Activated T-cell treated with anti-CD3 and anti-CD28 coated beads, Interleukin-2, amount 50 U/mL, for 4 hours (primary cell): Measurements from ENCODE around the gene LRRC28. TPM values are rescaled to one million over a fixed set of nuclear protein-coding genes. Genes with fewer than 3 reads are reported as not detected.
A peak's percentile ranks its signal among the peaks of the same experiment; 100 is the strongest.

Experiments used
- ATAC-seq, 2 donors: fragments of 200-7000 bp; cut with Tn5 transposase; one replicate each; pipeline ENCODE4 v1.10.0; 2021
- DNase-seq: peaks from one replicate; pipeline ENCODE4 v3.0.0-alpha.2; 2020
- H3K27me3 Mint-ChIP-seq: one replicate; pipeline ENCODE4 v1.8.0; 2021; ENCODE audit warnings: low read depth, mixed read lengths
- H3K36me3 Mint-ChIP-seq: one replicate; pipeline ENCODE4 v1.8.0; 2022; ENCODE audit warnings: mixed read lengths; ENCODE audit not compliant: insufficient read depth
- H3K4me1 Mint-ChIP-seq: one replicate; pipeline ENCODE4 v1.8.0; 2021; ENCODE audit warnings: low read depth, mixed read lengths
- H3K4me3 Mint-ChIP-seq: one replicate; pipeline ENCODE4 v1.8.0; 2021; ENCODE audit warnings: mild to moderate bottlenecking, moderate library complexity, mixed read lengths
- H3K9me3 Mint-ChIP-seq: one replicate; pipeline ENCODE4 v1.8.0; 2021; ENCODE audit warnings: mixed read lengths
- total RNA-seq, 3 donors: library from RNA; stranded (reverse); gene quantifications; one replicate each; pipeline ENCODE4 v1.2.1, GENCODE V29; 2021

Gene LRRC28
- total RNA-seq, 3 donors from 2014 or later: 8.6 to 11.3 (median 9.4) TPM

DNA sequence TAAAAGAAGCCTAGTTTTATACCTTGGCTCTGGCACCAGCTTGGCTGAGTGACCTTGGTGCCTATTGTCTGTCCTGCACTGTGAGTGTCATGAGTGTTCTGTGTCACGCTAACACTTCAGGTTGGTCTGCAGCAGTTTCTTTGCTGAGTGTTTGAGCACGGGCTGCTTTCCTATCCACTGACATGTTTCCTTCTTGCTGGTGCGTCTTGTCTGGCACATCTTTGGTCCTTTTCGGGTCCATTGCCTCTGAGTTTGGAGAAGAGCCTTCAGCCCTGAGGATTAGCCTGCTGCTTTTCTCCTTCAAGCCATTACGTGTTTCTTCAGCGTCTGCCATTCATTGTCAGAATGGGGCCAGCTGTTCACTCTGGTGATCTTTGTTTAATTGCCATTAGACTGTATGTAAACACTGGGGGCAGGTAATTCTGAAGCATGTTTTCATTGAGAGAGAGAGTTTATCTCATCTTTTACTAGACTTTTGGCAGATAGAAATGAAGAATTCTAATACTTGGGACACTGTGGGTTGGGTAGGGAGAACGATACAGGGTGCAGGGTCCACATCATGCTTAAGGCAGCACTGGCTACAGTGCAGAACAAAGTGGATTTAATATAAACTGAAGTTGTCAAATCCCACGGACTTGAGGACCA, 55.5 kb downstream of the LRRC28 start:
- no peak for DNase-seq
- ATAC-seq: no peak
- H3K9me3 Mint-ChIP-seq: no peaks in the 10 kb centered on the region
- no peaks in the 10 kb centered on the region for H3K4me1 Mint-ChIP-seq
- no peak overlapping the region for H3K4me3 Mint-ChIP-seq
- H3K27me3 Mint-ChIP-seq: no peaks in the 10 kb centered on the region
- H3K36me3 Mint-ChIP-seq: peaks cover 11% of the 10 kb centered on the region

DNA sequence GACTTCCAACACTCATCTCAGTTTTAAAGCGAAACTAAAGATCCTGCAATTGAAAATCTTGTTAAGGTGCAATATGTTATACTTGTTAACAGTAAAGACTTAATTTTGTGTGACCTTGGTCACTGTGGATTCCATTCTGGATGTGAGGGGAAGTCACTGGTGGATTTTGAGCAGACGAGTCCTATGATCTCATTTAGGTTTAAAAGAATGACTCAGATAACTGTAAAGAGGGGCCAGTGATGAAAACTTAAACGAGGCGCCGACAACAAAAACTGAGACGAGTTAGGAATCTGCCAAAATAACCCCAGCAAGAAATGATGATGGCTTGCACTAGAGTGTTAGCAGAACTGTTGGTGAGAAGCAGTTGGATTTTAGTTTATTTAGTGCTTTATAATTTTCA, 56.5 kb downstream of the LRRC28 start:
- no peak for DNase-seq
- peaks cover 8% of the 10 kb centered on the region for H3K9me3 Mint-ChIP-seq
- no peak for ATAC-seq
- peaks cover 15% of the 10 kb centered on the region for H3K36me3 Mint-ChIP-seq
- no peaks in the 10 kb centered on the region for H3K27me3 Mint-ChIP-seq
- no peaks in the 10 kb centered on the region for H3K4me1 Mint-ChIP-seq
- H3K4me3 Mint-ChIP-seq: no peak overlapping the region

DNA sequence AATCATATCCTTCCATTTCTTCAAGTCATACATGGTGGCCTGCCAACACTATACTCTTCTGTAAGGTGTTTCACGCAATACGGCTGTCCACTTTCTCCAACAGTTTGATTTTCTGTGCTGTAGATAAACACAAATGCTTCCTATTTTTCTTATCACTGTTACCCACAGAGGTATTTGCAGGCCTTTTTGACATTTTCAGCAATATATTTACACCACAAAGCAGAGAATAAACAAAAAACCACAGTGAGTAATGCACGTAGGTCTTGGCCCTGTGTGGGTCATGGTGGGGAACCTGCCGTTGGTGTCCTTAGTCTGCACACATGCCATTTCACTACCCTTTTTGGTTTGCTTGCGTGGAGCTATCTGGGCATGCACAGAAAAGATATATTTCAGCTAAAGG, 59.5 kb downstream of the LRRC28 start:
- Mint-ChIP-seq H3K4me3 (no peak overlapping the region), H3K9me3 (peaks cover 13% of the 10 kb centered on the region), H3K27me3 (no peaks in the 10 kb centered on the region), H3K4me1 (no peaks in the 10 kb centered on the region), H3K36me3 (peaks cover 21% of the 10 kb centered on the region)
- ATAC-seq: no peak
- DNase-seq: no peak

DNA sequence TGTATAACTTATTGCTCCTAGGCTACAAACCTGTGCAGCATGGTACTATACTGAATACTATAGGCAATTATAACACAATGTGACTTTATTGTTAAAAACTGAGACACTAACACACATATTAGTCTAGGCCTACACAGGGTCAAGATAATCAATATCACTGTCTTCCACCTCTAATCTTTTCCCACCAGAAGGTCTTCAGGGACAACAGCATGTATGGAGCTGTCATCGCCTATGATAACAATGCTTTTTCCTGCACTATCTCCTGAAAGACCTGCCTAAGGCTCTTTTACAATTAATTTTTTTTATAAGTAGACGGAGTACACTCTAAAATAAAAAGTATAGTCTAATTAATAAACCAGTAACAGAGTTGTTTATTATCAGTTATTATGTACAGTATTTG, 60.9 kb downstream of the LRRC28 start:
- no peaks in the 10 kb centered on the region for H3K4me1 Mint-ChIP-seq
- no peak overlapping the region for H3K4me3 Mint-ChIP-seq
- H3K27me3 Mint-ChIP-seq: no peaks in the 10 kb centered on the region
- DNase-seq: no peak
- no peak for ATAC-seq
- H3K36me3 Mint-ChIP-seq: peaks cover 22% of the 10 kb centered on the region
- peaks cover 13% of the 10 kb centered on the region for H3K9me3 Mint-ChIP-seq

DNA sequence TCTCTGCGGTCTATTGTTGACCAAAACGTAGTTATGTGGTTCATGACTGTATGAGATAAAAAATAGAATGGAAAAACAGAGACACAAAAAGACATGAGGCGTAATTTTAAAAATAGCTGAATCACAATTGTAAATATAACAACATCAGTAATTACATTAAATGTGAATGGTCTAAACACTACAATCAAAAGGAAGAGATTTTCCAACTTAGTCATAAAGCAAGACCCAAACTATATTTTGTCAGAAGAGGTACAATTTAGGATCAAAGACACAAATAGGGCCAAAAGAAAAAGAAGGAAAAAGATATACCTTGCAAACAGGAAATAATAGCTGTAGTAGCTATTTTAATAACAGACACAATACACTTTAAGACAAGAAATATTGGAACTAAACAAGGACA, 61.5 kb downstream of the LRRC28 start:
- Mint-ChIP-seq H3K36me3 (peaks cover 22% of the 10 kb centered on the region), H3K9me3 (peaks cover 13% of the 10 kb centered on the region), H3K4me1 (no peaks in the 10 kb centered on the region), H3K4me3 (no peak overlapping the region), H3K27me3 (no peaks in the 10 kb centered on the region)
- ATAC-seq: no peak
- DNase-seq: no peak

DNA sequence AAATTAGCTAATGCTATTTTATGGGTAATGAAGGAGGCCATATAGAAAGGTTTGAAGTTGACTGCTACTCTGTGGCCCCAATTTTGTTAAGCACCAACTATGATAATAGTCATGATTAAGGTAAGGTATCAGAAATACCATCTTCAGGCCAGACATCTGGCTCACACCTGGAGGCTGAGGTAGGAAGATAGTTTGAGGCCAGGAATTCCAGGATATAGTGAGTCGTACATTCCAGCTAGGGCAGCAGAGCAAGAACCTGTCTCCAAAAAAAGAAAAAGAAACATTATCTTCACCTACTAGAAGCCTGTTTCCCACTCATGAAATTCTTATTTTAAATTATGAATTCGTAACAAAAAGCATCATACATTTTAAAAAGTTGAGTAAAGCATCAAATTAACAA, 64.4 kb downstream of the LRRC28 start:
- no peak overlapping the region for H3K4me3 Mint-ChIP-seq
- H3K36me3 Mint-ChIP-seq: peaks cover 13% of the 10 kb centered on the region
- no peaks in the 10 kb centered on the region for H3K27me3 Mint-ChIP-seq
- no peak for DNase-seq
- H3K9me3 Mint-ChIP-seq: peaks cover 13% of the 10 kb centered on the region
- ATAC-seq: no peak
- no peaks in the 10 kb centered on the region for H3K4me1 Mint-ChIP-seq

DNA sequence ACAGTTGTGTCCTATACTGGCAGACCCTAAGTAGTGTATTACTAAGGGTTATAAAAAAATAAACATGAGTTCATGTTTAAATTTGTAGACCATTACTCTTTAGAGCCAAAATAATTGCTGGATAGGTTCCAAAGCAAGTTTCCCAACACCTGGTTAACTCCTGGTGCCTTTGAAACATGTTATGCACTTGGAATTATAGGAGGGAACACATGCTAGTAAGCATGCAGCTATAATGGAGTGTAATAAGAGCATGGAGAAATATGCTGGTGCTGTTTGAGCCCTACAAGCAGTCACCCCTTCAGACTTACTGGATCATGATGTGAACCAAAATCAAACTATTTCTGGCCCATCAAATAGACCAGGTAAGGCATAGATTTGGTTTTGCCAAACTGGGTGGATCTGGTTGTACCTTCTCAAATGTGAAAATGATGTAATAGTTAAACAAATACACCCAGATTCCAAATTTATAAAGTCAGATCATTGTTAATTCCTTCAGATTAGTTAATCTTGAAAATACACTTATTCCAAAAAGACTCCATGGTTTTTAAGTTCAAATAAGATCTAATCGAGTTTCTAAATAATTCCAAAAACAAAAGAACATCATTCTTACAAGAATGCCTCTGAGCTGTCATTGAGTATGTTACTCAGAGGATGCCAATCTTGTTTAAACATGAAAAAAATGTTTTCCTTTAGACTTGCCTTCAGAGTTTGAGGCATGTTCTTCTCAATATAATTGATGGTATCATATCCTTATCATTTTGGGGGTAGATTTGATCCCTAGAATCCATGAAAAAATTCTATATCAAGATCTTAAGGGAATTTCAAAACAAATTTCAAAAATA, 69.3 kb downstream of the LRRC28 start:
- no peaks in the 10 kb centered on the region for H3K9me3 Mint-ChIP-seq
- ATAC-seq: no peak
- H3K4me3 Mint-ChIP-seq: no peak overlapping the region
- peaks cover 2% of the 10 kb centered on the region for H3K36me3 Mint-ChIP-seq
- no peaks in the 10 kb centered on the region for H3K27me3 Mint-ChIP-seq
- peaks cover 10% of the 10 kb centered on the region for H3K4me1 Mint-ChIP-seq
- no peak for DNase-seq

DNA sequence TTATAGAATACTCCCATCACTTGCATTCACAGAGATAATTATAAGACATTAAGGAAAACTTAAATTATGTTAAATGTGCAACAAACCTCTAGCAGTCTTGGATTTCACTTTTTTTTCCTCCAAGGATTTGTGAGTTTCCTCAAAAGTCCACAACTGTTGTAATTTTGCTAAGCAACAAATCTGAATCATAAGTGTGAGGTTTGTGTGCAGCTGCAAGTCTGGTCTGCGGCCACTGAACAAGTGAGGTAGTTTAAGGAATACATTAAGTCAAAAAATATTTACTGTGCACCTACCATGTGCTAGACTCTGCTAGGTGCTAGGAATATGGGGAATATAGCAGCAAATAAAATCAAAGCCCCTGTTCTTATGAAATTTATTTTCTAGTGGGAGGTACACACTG, 70.2 kb downstream of the LRRC28 start:
- Mint-ChIP-seq H3K27me3 (no peaks in the 10 kb centered on the region), H3K4me3 (no peak overlapping the region), H3K9me3 (no peaks in the 10 kb centered on the region), H3K36me3 (peaks cover 1% of the 10 kb centered on the region), H3K4me1 (peaks cover 10% of the 10 kb centered on the region)
- ATAC-seq (no peak), DNase-seq (no peak)

DNA sequence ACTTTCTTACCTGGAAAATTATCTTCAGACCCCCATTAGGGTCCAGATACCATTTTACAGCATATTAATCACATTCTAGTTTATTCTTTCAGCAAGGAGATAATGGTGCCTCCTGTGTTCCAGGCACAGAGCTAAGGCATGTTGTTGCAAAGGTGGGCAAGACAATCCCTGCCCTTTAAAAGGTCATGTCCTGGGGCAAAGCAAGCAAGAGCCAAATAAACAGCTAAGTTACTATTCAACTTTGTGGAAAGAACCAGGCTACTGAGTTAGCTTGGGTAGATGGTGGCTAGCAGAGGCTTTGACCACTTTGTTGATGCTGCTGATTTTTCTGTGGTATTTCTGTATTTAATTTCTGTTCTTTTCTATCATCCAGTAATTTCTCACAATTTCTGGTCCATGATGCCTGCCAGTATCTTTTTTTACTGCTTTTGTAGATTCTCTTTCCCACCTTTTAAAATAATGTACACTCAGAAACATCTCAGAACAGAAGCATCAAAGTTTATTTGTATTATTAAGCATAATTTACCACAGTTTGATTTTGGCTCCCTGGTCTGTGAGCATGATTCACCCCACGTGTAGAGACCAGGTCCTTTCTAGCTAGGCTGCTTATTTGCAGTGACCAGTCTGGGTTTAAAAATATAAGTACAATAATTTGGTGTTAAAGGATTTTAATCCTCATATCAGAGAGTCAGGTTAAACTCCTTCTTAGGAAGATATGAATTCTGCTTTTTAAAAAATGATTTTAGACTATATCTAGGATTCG, 71.5 kb downstream of the LRRC28 start:
- peaks cover 1% of the 10 kb centered on the region for H3K36me3 Mint-ChIP-seq
- H3K9me3 Mint-ChIP-seq: no peaks in the 10 kb centered on the region
- H3K4me3 Mint-ChIP-seq: no peak overlapping the region
- H3K27me3 Mint-ChIP-seq: no peaks in the 10 kb centered on the region
- DNase-seq: no peak
- no peak for ATAC-seq
- peaks cover 10% of the 10 kb centered on the region for H3K4me1 Mint-ChIP-seq

DNA sequence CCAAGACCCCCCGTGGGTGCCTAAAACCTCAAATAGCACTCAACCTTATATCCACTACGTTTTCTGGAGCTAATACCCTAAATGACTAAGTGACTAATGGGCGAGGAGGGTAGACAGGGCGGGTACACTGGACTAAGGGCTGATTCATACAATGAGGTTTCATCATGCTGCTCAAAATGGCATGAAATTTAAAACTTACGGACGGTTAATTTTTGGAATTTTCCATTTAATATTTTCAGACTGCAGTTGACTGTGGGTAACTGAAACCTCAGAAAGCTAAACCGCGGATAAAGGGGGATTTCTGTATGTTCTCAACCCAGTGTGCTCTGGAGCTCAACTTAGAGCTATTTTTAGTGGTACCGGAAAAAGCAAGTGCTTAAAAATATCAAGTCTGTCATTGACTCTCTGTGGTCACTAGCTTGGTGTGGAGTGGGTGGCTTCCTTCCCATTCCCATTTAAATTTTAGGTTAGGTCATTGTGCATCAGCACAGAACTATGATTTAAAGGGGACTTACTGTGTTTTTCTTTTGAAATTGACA, 72.9 kb downstream of the LRRC28 start:
- H3K4me1 Mint-ChIP-seq: peaks cover 11% of the 10 kb centered on the region
- peak overlapping the region; percentile 24 for H3K4me3 Mint-ChIP-seq
- no peaks in the 10 kb centered on the region for H3K27me3 Mint-ChIP-seq
- ATAC-seq: peak; percentile 43 to 79
- DNase-seq: no peak
- H3K36me3 Mint-ChIP-seq: peaks cover 1% of the 10 kb centered on the region
- no peaks in the 10 kb centered on the region for H3K9me3 Mint-ChIP-seq

DNA sequence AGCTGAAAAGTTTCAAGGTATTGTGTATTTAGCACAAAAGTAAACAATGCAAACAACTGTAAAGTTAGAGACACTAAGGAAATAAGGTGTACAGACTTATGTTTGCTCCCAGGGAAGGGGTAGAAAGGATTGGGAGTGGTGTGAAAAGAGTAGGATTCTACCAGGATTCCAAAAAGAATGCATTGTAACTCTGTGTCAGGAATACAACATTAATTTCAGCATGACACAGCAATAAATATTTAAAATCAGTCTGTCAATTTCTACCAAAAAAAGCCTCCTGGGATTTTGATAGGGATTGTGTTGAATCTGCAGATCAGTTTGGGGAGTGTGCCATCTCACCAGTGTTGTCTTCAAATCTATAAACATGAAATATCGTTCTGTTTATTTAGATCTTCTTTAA, 73.4 kb downstream of the LRRC28 start:
- Mint-ChIP-seq H3K27me3 (no peaks in the 10 kb centered on the region), H3K4me1 (peaks cover 11% of the 10 kb centered on the region), H3K4me3 (peak overlapping the region; percentile 24), H3K9me3 (no peaks in the 10 kb centered on the region), H3K36me3 (peaks cover 1% of the 10 kb centered on the region)
- DNase-seq (no peak), ATAC-seq (no peak)

DNA sequence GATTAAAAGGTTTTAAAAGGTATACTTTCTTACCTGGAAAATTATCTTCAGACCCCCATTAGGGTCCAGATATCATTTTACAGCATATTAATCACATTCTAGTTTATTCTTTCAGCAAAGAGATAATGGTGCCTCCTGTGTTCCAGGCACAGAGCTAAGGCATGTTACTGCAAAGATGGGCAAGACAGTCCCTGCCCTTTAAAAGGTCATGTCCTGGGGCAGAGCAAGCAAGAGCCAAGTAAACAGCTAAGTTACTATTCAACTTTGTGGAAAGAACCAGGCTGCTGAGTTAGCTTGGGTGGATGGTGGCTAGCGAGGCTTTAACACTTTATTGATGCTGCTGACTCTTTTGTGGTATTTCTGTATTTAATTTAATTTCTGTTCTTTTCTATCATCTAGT, 75.0 kb downstream of the LRRC28 start:
- Mint-ChIP-seq H3K27me3 (no peaks in the 10 kb centered on the region), H3K4me1 (peaks cover 11% of the 10 kb centered on the region), H3K36me3 (peaks cover 1% of the 10 kb centered on the region), H3K9me3 (no peaks in the 10 kb centered on the region), H3K4me3 (no peak overlapping the region)
- DNase-seq: no peak
- no peak for ATAC-seq

DNA sequence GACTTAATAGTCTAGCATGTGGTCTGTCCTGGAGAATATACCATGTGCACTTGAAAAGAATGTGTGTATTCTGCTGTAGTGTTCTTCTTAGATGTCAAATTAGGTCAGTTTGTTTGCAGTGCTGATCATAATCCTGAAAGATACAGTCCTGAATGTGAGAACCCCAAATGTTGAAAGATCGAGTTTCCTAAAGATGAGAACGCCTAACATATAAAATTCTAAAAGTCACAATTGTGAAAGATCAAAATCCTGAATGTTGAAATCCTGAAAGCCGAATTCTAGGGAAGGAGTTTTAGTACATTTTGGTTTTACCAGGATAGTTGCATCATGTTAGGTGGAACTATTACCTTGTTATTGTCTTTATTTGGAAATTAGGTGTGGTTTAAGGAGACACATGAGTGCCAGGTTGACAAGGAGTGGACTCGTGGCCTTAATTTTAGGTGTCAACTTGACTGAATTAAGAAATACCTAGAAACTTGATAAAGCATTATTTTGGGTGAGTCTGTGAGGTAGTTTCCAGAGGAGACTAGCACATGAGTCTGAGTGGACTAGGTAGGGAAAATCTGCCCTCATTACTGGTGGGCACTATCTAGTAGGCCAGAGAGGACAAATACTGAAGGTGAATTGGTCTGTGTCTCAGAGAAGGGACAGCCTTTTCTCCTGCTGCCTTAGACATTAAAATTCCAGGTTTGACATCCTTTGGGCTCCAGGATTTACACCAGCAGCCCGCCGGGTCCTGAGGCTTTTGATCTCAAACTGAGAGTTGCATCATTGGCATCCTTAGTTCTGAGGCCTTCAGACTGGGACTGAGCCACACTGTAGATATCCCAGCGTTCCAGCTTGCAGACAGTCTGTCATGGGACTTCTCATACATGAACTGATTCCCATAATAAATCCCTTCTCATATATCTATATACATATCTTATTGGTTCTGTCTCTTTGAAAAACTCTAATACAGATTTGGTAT, 77.1 kb downstream of the LRRC28 start:
- Mint-ChIP-seq H3K4me3 (no peak overlapping the region), H3K36me3 (peaks cover 1% of the 10 kb centered on the region), H3K4me1 (peaks cover 11% of the 10 kb centered on the region), H3K27me3 (no peaks in the 10 kb centered on the region), H3K9me3 (no peaks in the 10 kb centered on the region)
- no peak for ATAC-seq
- no peak for DNase-seq
